Panc1 (cell line): ENCODE results near the gene SCUBE3. TPM values are rescaled to one million over a fixed set of nuclear protein-coding genes. Genes with fewer than 3 reads are reported as not detected.

Experiments
- ATAC-seq: fragments of 200-7000 bp; cut with Tn5 transposase; 2 replicates; pipeline ENCODE4 v1.9.1; 2020; ENCODE audit warnings: mild to moderate bottlenecking, moderate library complexity
- BruUV-seq: library from RNA; stranded (reverse); fragments of 400-500 nt; replicated peaks from 2 replicates; lab custom pipeline; 2021; lab: Mats Ljungman, UMichigan
- CTCF ChIA-PET: fragments of 300-600 bp; sonication (Branson Sonifier 250); formaldehyde crosslinking; loops from one replicate; lab custom pipeline; 2022; ENCODE audit warnings: antibody characterized with exemption; lab: Charles Lee
- POLR2A ChIA-PET: fragments of 300-600 bp; sonication (Branson Sonifier 250); formaldehyde crosslinking; loops from one replicate; lab custom pipeline; 2022; ENCODE audit warnings: antibody characterized with exemption; lab: Charles Lee
- DNase-seq: peaks from one replicate; pipeline ENCODE4 v3.0.0-alpha.2; 2010; ENCODE audit warnings: low read depth, low spot score
- H3K27ac ChIP-seq: 2 replicates; pipeline ENCODE4 v1.5.1; 2011; ENCODE audit warnings: mild to moderate bottlenecking, low read length, inconsistent platforms
- H3K27me3 ChIP-seq: fragments of 200-500 bp; sonication (Bioruptor generic); 2 replicates; pipeline ENCODE4 v1.6.0; 2014; ENCODE audit warnings: low read length, inconsistent platforms; ENCODE audit not compliant: control insufficient read depth, insufficient read depth
- H3K36me3 ChIP-seq: fragments of 200-500 bp; sonication (Bioruptor generic); 2 replicates; pipeline ENCODE4 v1.5.1; 2014; ENCODE audit warnings: inconsistent platforms, mild to moderate bottlenecking, low read length, moderate library complexity; ENCODE audit not compliant: control insufficient read depth, insufficient read depth
- H3K4me1 ChIP-seq: 2 replicates; pipeline ENCODE4 v1.5.1; 2011; ENCODE audit warnings: inconsistent platforms, mild to moderate bottlenecking, low read length, moderate library complexity; ENCODE audit not compliant: control insufficient read depth, insufficient read depth
- H3K4me3 ChIP-seq, 2 experiments: 2 replicates each; pipeline ENCODE4 v1.5.1; 2011 to 2012; ENCODE audit warnings: low read depth in 2 of 2, low read length in 2 of 2, mild to moderate bottlenecking in 2 of 2, inconsistent platforms in 1 of 2, moderate library complexity in 1 of 2
- H3K9me3 ChIP-seq: fragments of 200-500 bp; sonication (Bioruptor generic); 2 replicates; pipeline ENCODE4 v1.5.1; 2014; ENCODE audit warnings: low read depth, mild to moderate bottlenecking, inconsistent platforms, low read length, moderate library complexity; ENCODE audit not compliant: control insufficient read depth, insufficient read depth
- POLR2AphosphoS5 ChIP-seq: IDR thresholded peaks from 2 replicates; pipeline ENCODE4 v1.6.1; 2012; ENCODE audit warnings: mild to moderate bottlenecking, low read depth, low read length, moderate library complexity
- REST ChIP-seq, 2 experiments: IDR thresholded peaks; 2 replicates each; pipeline ENCODE4 v1.6.1; 2011 to 2012; ENCODE audit warnings: low read depth in 2 of 2, control low read depth in 1 of 2, low read length in 1 of 2, mild to moderate bottlenecking in 1 of 2, moderate library complexity in 1 of 2; ENCODE audit not compliant: insufficient read depth in 1 of 2
- SIN3A ChIP-seq: IDR thresholded peaks from 2 replicates; pipeline ENCODE4 v1.6.1; 2012; ENCODE audit warnings: low read depth, mild to moderate bottlenecking, low read length, moderate library complexity, borderline replicate concordance; ENCODE audit not compliant: insufficient read depth
- TCF7L2 ChIP-seq: IDR thresholded peaks from 2 replicates; pipeline ENCODE4 v1.6.1; 2011; ENCODE audit warnings: mild to moderate bottlenecking, low read depth, low read length, inconsistent platforms
- in situ Hi-C: cut with HindIII; loops from 2 replicates; pipeline ENCODE4 v1.10.0; 2016; ENCODE audit warnings: low sequenced_read_pairs, low pct_unique_long_range_greater_than_20kb
- intact Hi-C: fragments of 100-400 bp; cut with micrococcal nuclease; formaldehyde crosslinking; loops from one replicate; pipeline ENCODE4 v1.10.0; 2022; ENCODE audit not compliant: unreplicated experiment
- total RNA-seq: library from RNA; stranded (reverse); gene quantifications from one replicate; pipeline ENCODE4 v1.2.1, GENCODE V29; 2021; ENCODE audit not compliant: unreplicated experiment
- TF ChIP-seq, protein P1 (sequence below): fragments of 450-650 bp; IDR thresholded peaks from 2 replicates; pipeline ENCODE4 v1.5.1; 2017; ENCODE audit warnings: mild to moderate bottlenecking

The SCUBE3 gene
- total RNA-seq, 1 experiment from 2014 or later = 1.6 TPM

GRCh38 chr6:35247642-35248231, 34.0 kb downstream of the SCUBE3 start:
- ChIA-PET CTCF (no interaction called here), POLR2A (no interaction called here)
- Histone ChIP-seq H3K4me3 (no peak overlapping the region), H3K9me3 (no peaks in the 10 kb centered on the region), H3K27ac (no peak overlapping the region), H3K27me3 (no peaks in the 10 kb centered on the region), H3K4me1 (no peaks in the 10 kb centered on the region), H3K36me3 (no peaks in the 10 kb centered on the region)
- ATAC-seq (no peak), DNase-seq (no peak)
- TF ChIP-seq TCF7L2 = no peak
- no peak for TF ChIP-seq SIN3A
- TF ChIP-seq POLR2AphosphoS5 = no peak
- no peak for TF ChIP-seq REST (IDR thresholded peaks at IDR 0.05; ENCODE audit: insufficient read depth in 1 of 2, low read depth in 2 of 2, low read length in 1 of 2)
- TF ChIP-seq, protein P1, sequence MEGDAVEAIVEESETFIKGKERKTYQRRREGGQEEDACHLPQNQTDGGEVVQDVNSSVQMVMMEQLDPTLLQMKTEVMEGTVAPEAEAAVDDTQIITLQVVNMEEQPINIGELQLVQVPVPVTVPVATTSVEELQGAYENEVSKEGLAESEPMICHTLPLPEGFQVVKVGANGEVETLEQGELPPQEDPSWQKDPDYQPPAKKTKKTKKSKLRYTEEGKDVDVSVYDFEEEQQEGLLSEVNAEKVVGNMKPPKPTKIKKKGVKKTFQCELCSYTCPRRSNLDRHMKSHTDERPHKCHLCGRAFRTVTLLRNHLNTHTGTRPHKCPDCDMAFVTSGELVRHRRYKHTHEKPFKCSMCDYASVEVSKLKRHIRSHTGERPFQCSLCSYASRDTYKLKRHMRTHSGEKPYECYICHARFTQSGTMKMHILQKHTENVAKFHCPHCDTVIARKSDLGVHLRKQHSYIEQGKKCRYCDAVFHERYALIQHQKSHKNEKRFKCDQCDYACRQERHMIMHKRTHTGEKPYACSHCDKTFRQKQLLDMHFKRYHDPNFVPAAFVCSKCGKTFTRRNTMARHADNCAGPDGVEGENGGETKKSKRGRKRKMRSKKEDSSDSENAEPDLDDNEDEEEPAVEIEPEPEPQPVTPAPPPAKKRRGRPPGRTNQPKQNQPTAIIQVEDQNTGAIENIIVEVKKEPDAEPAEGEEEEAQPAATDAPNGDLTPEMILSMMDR = no peak
- intact Hi-C loops = no loop called here
- no TSS peak for BruUV-seq
- in situ Hi-C loops = no loop called here

GRCh38 chr6:35248300-35248699, 34.5 kb downstream of the SCUBE3 start:
- Histone ChIP-seq H3K27ac (no peak overlapping the region), H3K27me3 (no peaks in the 10 kb centered on the region), H3K4me1 (no peaks in the 10 kb centered on the region), H3K9me3 (no peaks in the 10 kb centered on the region), H3K4me3 (no peak overlapping the region), H3K36me3 (no peaks in the 10 kb centered on the region)
- DNase-seq (no peak), ATAC-seq (no peak)
- CTCF ChIA-PET = no interaction called here
- TF ChIP-seq TCF7L2 (no peak), SIN3A (no peak), POLR2AphosphoS5 (no peak), REST (IDR thresholded peaks at IDR 0.05; ENCODE audit: insufficient read depth in 1 of 2, low read depth in 2 of 2, low read length in 1 of 2) (no peak)
- TF ChIP-seq, protein P1 = no peak
- in situ Hi-C loops (no loop called here), intact Hi-C loops (no loop called here)
- no TSS peak for BruUV-seq
- POLR2A ChIA-PET = no interaction called here
